GM12865 (cell line): Measurements from ENCODE around the gene ERC2.

Source experiments
- DNase-seq: peaks from one replicate; pipeline ENCODE4 v3.0.0; 2010; ENCODE audit warnings: low read depth
- H3K4me3 ChIP-seq: 2 replicates; pipeline ENCODE4 v1.5.1; 2011; ENCODE audit warnings: mild to moderate bottlenecking, low read depth, low read length, control low read depth
- TF ChIP-seq, protein P1 (sequence below): IDR thresholded peaks from 2 replicates; pipeline ENCODE4 v1.5.1; 2011; ENCODE audit warnings: low read length, control low read depth, low read depth, inconsistent platforms; ENCODE audit not compliant: insufficient read depth; ENCODE audit errors: missing control alignments

ERC2 gene

DNA sequence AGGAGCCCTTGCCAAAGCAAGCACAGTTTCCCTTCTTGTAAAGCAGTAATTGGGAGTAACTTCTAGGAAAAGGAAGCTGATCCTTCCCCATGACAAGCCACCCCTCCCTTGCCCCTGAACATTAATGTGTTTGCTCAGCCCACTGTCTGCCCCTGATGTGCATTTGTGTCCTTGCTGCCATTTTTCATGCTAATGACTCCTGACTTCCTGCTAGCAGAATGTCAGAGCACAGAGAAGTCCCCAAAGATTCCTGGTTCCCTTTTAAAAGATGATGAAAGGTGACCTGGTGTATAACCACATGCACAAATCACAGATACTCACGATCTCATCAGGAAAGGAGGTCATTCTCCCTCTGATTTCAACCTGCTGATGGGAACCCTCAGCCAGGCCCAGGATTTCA, 936.9 kb downstream of the ERC2 start:
- no peak overlapping the region for H3K4me3 ChIP-seq
- TF ChIP-seq, protein P1, sequence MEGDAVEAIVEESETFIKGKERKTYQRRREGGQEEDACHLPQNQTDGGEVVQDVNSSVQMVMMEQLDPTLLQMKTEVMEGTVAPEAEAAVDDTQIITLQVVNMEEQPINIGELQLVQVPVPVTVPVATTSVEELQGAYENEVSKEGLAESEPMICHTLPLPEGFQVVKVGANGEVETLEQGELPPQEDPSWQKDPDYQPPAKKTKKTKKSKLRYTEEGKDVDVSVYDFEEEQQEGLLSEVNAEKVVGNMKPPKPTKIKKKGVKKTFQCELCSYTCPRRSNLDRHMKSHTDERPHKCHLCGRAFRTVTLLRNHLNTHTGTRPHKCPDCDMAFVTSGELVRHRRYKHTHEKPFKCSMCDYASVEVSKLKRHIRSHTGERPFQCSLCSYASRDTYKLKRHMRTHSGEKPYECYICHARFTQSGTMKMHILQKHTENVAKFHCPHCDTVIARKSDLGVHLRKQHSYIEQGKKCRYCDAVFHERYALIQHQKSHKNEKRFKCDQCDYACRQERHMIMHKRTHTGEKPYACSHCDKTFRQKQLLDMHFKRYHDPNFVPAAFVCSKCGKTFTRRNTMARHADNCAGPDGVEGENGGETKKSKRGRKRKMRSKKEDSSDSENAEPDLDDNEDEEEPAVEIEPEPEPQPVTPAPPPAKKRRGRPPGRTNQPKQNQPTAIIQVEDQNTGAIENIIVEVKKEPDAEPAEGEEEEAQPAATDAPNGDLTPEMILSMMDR: no peak
- no peak for DNase-seq

DNA sequence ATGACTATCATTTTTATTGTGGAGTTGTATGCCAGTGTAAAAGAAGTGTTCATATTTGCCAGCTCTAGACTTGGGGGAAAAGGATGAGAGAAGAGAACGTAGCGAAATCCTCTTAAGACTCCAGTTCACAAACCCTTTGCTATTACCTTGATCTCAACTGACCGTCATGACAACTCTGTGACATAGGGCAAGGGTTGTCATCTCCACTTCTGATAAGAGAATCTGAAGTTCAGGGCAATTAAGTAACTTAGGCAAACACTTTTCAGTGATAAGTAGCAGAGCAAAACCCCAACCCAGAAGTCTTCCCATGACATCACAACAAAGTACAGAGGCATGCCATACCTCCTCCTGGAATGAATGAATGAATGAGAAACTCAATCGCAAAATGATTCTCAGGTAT, 940.9 kb downstream of the ERC2 start:
- H3K4me3 ChIP-seq: no peak overlapping the region
- DNase-seq: no peak
- TF ChIP-seq, protein P1: no peak

- TF ChIP-seq, protein P1: no peak
- no peak for DNase-seq
- H3K4me3 ChIP-seq: no peak overlapping the region
Measured at GRCh38 chr3:55526332-55527030, 941.8 kb downstream of the ERC2 start.

DNA sequence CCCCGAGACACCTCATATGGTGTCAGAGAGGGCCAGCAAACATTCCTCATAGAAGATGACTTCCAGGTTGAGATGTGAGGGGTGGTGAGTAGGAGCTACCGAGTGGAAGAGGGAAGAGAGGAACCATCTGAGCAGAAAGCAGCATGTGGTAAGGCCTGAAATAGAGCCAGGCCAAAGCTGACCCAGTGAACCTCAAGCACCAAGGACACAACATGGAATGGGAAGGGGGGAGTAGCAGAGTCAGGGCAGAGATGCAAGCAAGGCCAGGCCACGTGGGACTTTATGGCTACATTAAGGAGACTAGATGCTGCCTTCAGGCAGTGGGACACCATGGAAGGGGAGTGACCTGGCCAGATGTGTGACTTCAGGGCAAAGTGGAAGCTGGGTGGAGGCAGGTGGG, 942.8 kb downstream of the ERC2 start:
- no peak overlapping the region for H3K4me3 ChIP-seq
- DNase-seq: no peak
- TF ChIP-seq, protein P1: no peak

DNA sequence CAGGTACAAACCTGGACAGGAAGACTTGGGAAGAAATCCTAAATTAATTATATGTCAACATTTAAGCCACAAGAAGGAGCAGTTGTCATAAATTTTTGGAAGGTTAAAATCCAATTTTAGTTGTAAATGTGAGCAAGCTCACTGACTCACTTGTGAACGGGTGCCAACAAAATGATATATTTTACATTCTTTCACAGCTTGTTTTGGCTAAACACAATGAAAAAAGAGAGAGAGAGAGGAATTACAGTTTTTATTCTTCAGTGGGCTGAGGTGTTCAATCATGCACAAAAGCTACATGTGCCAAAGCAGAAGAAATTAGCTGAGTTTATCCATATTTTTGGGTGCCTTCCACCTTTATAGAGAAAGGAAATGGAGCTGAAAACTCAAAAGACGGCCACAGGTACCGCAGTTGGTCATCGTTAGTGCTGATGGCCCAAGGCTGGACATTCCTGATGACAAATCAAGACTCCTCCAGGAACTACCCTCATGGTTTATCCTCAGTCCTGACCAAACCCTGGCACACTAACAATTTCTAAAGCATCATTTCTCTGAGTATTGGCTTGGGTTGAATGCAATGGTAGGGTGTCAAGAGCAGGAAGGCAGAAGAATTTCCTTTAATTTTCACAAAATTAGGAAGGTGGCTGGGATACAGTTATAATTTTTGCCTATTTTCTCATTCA, 943.6 kb downstream of the ERC2 start:
- H3K4me3 ChIP-seq: no peak overlapping the region
- DNase-seq: no peak
- TF ChIP-seq, protein P1: no peak

GRCh38 chr3:55523471-55523870, 944.8 kb downstream of the ERC2 start:
- no peak overlapping the region for H3K4me3 ChIP-seq
- no peak for DNase-seq
- TF ChIP-seq, protein P1: no peak

DNA sequence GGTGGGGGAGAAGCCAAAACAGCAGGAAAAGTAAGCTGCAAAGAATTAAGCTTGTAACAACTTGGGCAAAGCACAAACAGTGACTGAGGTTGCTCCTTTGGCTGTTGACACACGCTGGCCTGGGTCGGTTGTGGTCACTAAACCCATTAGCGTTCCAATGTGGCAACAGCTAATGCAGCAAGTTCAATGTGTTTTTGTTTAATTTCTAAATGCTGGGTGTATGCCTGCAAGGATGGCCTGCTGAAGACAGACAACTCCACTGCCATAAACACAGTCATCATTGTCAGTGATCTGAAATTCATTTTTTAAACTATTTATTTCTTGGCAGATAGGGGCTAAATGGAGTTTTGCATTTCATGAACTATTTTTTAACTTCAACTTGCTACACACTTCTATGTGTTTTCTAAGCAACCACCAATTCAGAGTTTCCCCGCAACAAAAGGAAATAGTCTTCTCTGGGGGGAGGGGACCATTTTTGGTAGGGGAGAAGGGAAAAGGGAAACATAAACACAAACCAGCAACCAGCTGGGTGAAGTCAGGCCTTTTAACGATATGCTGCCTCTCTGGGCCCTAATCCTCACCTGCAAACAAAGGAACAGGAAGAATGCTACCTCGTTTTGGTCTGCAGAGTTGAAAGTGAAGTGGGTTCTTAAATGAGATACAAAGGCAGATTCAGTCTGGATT, 946.4 kb downstream of the ERC2 start:
- TF ChIP-seq, protein P1: no peak
- DNase-seq: no peak
- no peak overlapping the region for H3K4me3 ChIP-seq
